Smooth muscle cell (in vitro differentiated cells): ENCODE data around the gene KCNH8. TPM values are rescaled to one million over a fixed set of nuclear protein-coding genes. Genes with fewer than 3 reads are reported as not detected.
A peak's percentile ranks its signal among the peaks of the same experiment; 100 is the strongest.

ENCODE experiments used
- DNase-seq: peaks from one replicate; lab custom pipeline; 2025; ENCODE audit not compliant: unreplicated experiment; lab: John Stamatoyannopoulos, UW
- H2AFZ ChIP-seq: fragments of 200-600 bp; sonication (generic); 2 replicates; pipeline ENCODE4 v1.6.0; 2016; ENCODE audit warnings: antibody characterized with exemption, low read depth, mild to moderate bottlenecking
- H3F3A ChIP-seq: fragments of 200-600 bp; sonication (generic); 2 replicates; pipeline ENCODE4 v1.6.0; 2017; ENCODE audit warnings: antibody characterized with exemption, low read depth
- H3K27ac ChIP-seq: fragments of 200-600 bp; sonication (generic); 2 replicates; pipeline ENCODE4 v1.5.1; 2016; ENCODE audit warnings: low read depth, mild to moderate bottlenecking
- H3K27me3 ChIP-seq: fragments of 200-600 bp; sonication (generic); 2 replicates; pipeline ENCODE4 v1.6.1; 2016; ENCODE audit warnings: low read depth, mild to moderate bottlenecking
- H3K36me3 ChIP-seq: fragments of 200-600 bp; sonication (generic); 2 replicates; pipeline ENCODE4 v1.5.1; 2016; ENCODE audit warnings: low read depth
- H3K4me1 ChIP-seq: fragments of 200-600 bp; sonication (generic); 2 replicates; pipeline ENCODE4 v1.5.1; 2016; ENCODE audit warnings: low read depth
- H3K4me2 ChIP-seq: fragments of 200-600 bp; sonication (generic); 2 replicates; pipeline ENCODE4 v1.6.0; 2016; ENCODE audit warnings: mild to moderate bottlenecking
- H3K4me3 ChIP-seq: fragments of 200-600 bp; sonication (generic); 2 replicates; pipeline ENCODE4 v1.5.1; 2016; ENCODE audit warnings: mild to moderate bottlenecking
- H3K79me2 ChIP-seq: fragments of 200-600 bp; sonication (generic); 2 replicates; pipeline ENCODE4 v1.6.0; 2016; ENCODE audit warnings: low read depth, mild to moderate bottlenecking
- H3K9ac ChIP-seq: fragments of 200-600 bp; sonication (generic); 2 replicates; pipeline ENCODE4 v1.6.0; 2016; ENCODE audit warnings: low read depth
- H3K9me3 ChIP-seq: fragments of 200-600 bp; sonication (generic); replicated peaks from 2 replicates; pipeline ENCODE4 v1.5.1; 2016; ENCODE audit warnings: low read depth
- H4K20me1 ChIP-seq: fragments of 200-600 bp; sonication (generic); 2 replicates; pipeline ENCODE4 v1.6.0; 2016; ENCODE audit warnings: low read depth
- CTCF ChIP-seq: fragments of 200-600 bp; sonication (generic); IDR thresholded peaks from 2 replicates; pipeline ENCODE4 v1.5.1; 2017; ENCODE audit warnings: borderline replicate concordance, mild to moderate bottlenecking, antibody characterized with exemption; ENCODE audit not compliant: insufficient read depth, poor library complexity, severe bottlenecking
- WGBS: methylation state at CpG from one replicate; pipeline ENCODE4 v1.1.7; 2016; ENCODE audit warnings: low lambda C conversion rate; 5-methylcytosine and 5-hydroxymethylcytosine counted together
- polyA plus RNA-seq: library from polyadenylated mRNA; unstranded; fragments of >200 nt; fragmentation: Nextera tagmentation; extraction: Ambion mirVana; gene quantifications from 2 replicates; pipeline ENCODE4 v1.2.1, GENCODE V29; 2016
- total RNA-seq: library from RNA; depleted of rRNA; stranded (reverse); fragments of >200 nt; gene quantifications from 2 replicates; pipeline ENCODE4 v1.2.3, GENCODE V29; 2014

The KCNH8 gene
- total and polyA plus RNA-seq, 2 experiments from 2014 or later, result 0.05 to 2.9 TPM

- no peaks in the 10 kb centered on the region for H3K79me2 ChIP-seq
- no peaks in the 10 kb centered on the region for H3F3A ChIP-seq
- peaks cover 21% of the 10 kb centered on the region for H3K27me3 ChIP-seq
- H3K4me1 ChIP-seq, result no peaks in the 10 kb centered on the region
- H3K9ac ChIP-seq, result no peak overlapping the region
- DNase-seq, result peak; percentile 9
- H3K36me3 ChIP-seq, result no peaks in the 10 kb centered on the region
- H3K4me2 ChIP-seq, result peak overlapping the region; percentile 87
- H4K20me1 ChIP-seq, result no peaks in the 10 kb centered on the region
- H2AFZ ChIP-seq, result peak overlapping the region; percentile 56
- no peak overlapping the region for H3K27ac ChIP-seq
- 1% methylated on average over 33 of the region's 60 CpGs for WGBS
- H3K4me3 ChIP-seq, result peak overlapping the region; percentile 62
- no peaks in the 10 kb centered on the region for H3K9me3 ChIP-seq
- TF ChIP-seq CTCF, result peak; percentile 36
These were observed 1.3 kb upstream of the KCNH8 start for GRCh38 chr3:19146685-19147650.

GRCh38 chr3:19148768-19149091 is 420 bp downstream of the KCNH8 start:
- Histone ChIP-seq H3F3A (no peaks in the 10 kb centered on the region), H3K9me3 (no peaks in the 10 kb centered on the region), H3K79me2 (no peaks in the 10 kb centered on the region), H3K4me2 (peak overlapping the region; percentile 87), H4K20me1 (no peaks in the 10 kb centered on the region), H3K36me3 (no peaks in the 10 kb centered on the region), H3K27me3 (peaks cover 21% of the 10 kb centered on the region), H3K27ac (no peak overlapping the region), H2AFZ (no peak overlapping the region), H3K4me3 (peak overlapping the region; percentile 62), H3K4me1 (no peaks in the 10 kb centered on the region), H3K9ac (no peak overlapping the region)
- 2% methylated on average over 12 of the region's 12 CpGs for WGBS
- TF ChIP-seq CTCF, result no peak
- DNase-seq, result no peak

- no peaks in the 10 kb centered on the region for H3K36me3 ChIP-seq
- H2AFZ ChIP-seq, result no peak overlapping the region
- no peaks in the 10 kb centered on the region for H3F3A ChIP-seq
- peaks cover 21% of the 10 kb centered on the region for H3K27me3 ChIP-seq
- H3K27ac ChIP-seq, result no peak overlapping the region
- no peaks in the 10 kb centered on the region for H3K9me3 ChIP-seq
- 4% methylated on average over 6 of the region's 6 CpGs for WGBS
- no peak overlapping the region for H3K4me2 ChIP-seq
- H3K79me2 ChIP-seq, result no peaks in the 10 kb centered on the region
- no peaks in the 10 kb centered on the region for H3K4me1 ChIP-seq
- no peak for TF ChIP-seq CTCF
- DNase-seq, result no peak
- H3K4me3 ChIP-seq, result no peak overlapping the region
- no peak overlapping the region for H3K9ac ChIP-seq
- H4K20me1 ChIP-seq, result no peaks in the 10 kb centered on the region
These were observed 1.1 kb downstream of the KCNH8 start for GRCh38 chr3:19149368-19149767.

- H3K27me3 ChIP-seq, result peaks cover 21% of the 10 kb centered on the region
- no peak overlapping the region for H3K27ac ChIP-seq
- no peaks in the 10 kb centered on the region for H3F3A ChIP-seq
- no peaks in the 10 kb centered on the region for H3K36me3 ChIP-seq
- no peak overlapping the region for H3K4me3 ChIP-seq
- H3K79me2 ChIP-seq, result no peaks in the 10 kb centered on the region
- DNase-seq, result no peak
- no peak overlapping the region for H3K9ac ChIP-seq
- H4K20me1 ChIP-seq, result no peaks in the 10 kb centered on the region
- H3K4me2 ChIP-seq, result no peak overlapping the region
- no peaks in the 10 kb centered on the region for H3K4me1 ChIP-seq
- H2AFZ ChIP-seq, result no peak overlapping the region
- no peaks in the 10 kb centered on the region for H3K9me3 ChIP-seq
- 86% methylated on average over 1 of the region's 1 CpG for WGBS
- TF ChIP-seq CTCF, result no peak
These were observed 2.9 kb downstream of the KCNH8 start for GRCh38 chr3:19151171-19151570.
